ENCODE measurements around the gene PNKP.

The PNKP gene

GRCh38 chr19:49860336-49861102 lies 6.9 kb downstream of the PNKP start:
- no peak for DNase-seq (ENCODE audit: low read depth in 2 of 2)

- no peak for DNase-seq (ENCODE audit: low read depth in 2 of 2)
Observed at GRCh38 chr19:49859682-49860335, 7.6 kb downstream of the PNKP start.

GRCh38 chr19:49858088-49858985 lies 9.0 kb downstream of the PNKP start:
- no peak for DNase-seq (ENCODE audit: low read depth in 2 of 2)

- no peak for DNase-seq (ENCODE audit: low read depth in 2 of 2)
Observed at GRCh38 chr19:49857838-49858087, 9.6 kb downstream of the PNKP start.

GRCh38 chr19:49857061-49857837 lies 10.1 kb downstream of the PNKP start:
- no peak for DNase-seq (ENCODE audit: low read depth in 2 of 2)

GRCh38 chr19:49856574-49857021 lies 10.8 kb downstream of the PNKP start:
- no peak for DNase-seq (ENCODE audit: low read depth in 2 of 2)

GRCh38 chr19:49855676-49856573 lies 11.5 kb downstream of the PNKP start:
- DNase-seq (ENCODE audit: low read depth in 2 of 2), result no peak

- no peak for DNase-seq (ENCODE audit: low read depth in 2 of 2)
Observed at GRCh38 chr19:49855277-49855675, 12.1 kb downstream of the PNKP start.

- no peak for DNase-seq (ENCODE audit: low read depth in 2 of 2)
Observed at GRCh38 chr19:49854378-49855263, 12.8 kb downstream of the PNKP start.

- no peak for DNase-seq (ENCODE audit: low read depth in 2 of 2)
Observed at GRCh38 chr19:49853852-49854377, 13.5 kb downstream of the PNKP start.

GRCh38 chr19:49852631-49853126 lies 14.7 kb downstream of the PNKP start:
- DNase-seq (ENCODE audit: low read depth in 2 of 2), result no peak

- no peak for DNase-seq (ENCODE audit: low read depth in 2 of 2)
Observed at GRCh38 chr19:49851456-49852259, 15.7 kb downstream of the PNKP start.

GRCh38 chr19:49850487-49851342 lies 16.7 kb downstream of the PNKP start, which contains the start of gene PTOV1:
PTOV1 (plus strand) TSS chr19:49851159.
- peak; percentile 69 to 76 for DNase-seq (ENCODE audit: low read depth in 2 of 2)

GRCh38 chr19:49850221-49850486 lies 17.2 kb downstream of the PNKP start:
- DNase-seq (ENCODE audit: low read depth in 2 of 2), result no peak

- no peak for DNase-seq (ENCODE audit: low read depth in 2 of 2)
Observed at GRCh38 chr19:49849433-49850220, 17.7 kb downstream of the PNKP start.

GRCh38 chr19:49848938-49849337 lies 18.4 kb downstream of the PNKP start:
- no peak for DNase-seq (ENCODE audit: low read depth in 2 of 2)
